ENCODE data around the gene GDPD4. TPM values are rescaled to one million over a fixed set of nuclear protein-coding genes. Genes with fewer than 3 reads are reported as not detected.

Gene GDPD4
- total RNA-seq, 1 donor from 2014 or later, result not detected

GRCh38 chr11:77186302-77186701, 115.2 kb downstream of the GDPD4 start:
- H3K9me3 Mint-ChIP-seq (ENCODE audit: unreplicated experiment), result no peaks in the 10 kb centered on the region
- no peaks in the 10 kb centered on the region for H3K4me1 Mint-ChIP-seq (ENCODE audit: unreplicated experiment)
- no peak overlapping the region for H3K27ac Mint-ChIP-seq (ENCODE audit: unreplicated experiment)
- H3K4me3 Mint-ChIP-seq (ENCODE audit: unreplicated experiment), result no peak overlapping the region
- peaks cover 8% of the 10 kb centered on the region for H3K36me3 Mint-ChIP-seq (ENCODE audit: low read depth, unreplicated experiment)
- DNase-seq (ENCODE audit: low spot score), result no peak
- peaks cover 7% of the 10 kb centered on the region for H3K27me3 Mint-ChIP-seq (ENCODE audit: unreplicated experiment)
- no peak for TF ChIP-seq CTCF (IDR thresholded peaks at IDR 0.05; ENCODE audit: unreplicated experiment)

DNA sequence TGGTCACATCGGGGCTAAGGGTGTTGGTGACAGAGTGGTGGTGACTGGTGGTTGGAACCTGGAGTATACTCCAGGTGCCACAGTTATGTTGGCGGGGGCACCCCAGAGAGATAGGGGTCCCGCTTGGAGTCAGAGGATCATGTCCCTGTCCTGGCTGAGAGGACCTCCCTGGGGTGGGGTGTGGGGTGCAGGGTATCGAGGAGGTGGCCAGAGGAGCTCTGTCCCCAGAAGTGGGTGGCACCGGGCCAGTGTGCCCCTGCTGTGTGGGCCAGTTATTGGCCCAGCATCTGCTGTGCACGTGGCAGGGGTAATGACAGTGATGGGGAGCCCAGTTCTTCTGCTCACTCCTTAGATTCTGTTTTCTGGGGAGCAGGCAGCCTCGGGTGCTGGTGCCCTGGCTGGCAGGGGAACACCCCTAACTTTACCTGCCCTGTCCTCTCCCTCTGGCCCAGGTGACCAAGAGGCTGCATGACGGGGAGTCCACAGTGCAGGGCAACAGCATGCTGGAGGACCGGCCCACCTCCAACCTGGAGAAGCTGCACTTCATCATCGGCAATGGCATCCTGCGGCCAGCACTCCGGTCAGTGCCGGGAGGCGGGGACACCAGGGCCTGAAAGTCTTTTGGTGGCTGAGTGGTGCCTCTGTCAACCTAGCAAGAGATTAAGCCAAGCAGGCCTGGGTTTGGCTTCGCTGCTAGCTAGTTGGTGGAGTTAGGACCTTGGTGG, 117.2 kb downstream of the GDPD4 start:
- Mint-ChIP-seq H3K27ac (ENCODE audit: unreplicated experiment) (no peak overlapping the region), H3K9me3 (ENCODE audit: unreplicated experiment) (no peaks in the 10 kb centered on the region), H3K36me3 (ENCODE audit: low read depth, unreplicated experiment) (peaks cover 11% of the 10 kb centered on the region), H3K4me3 (ENCODE audit: unreplicated experiment) (no peak overlapping the region), H3K4me1 (ENCODE audit: unreplicated experiment) (no peaks in the 10 kb centered on the region), H3K27me3 (ENCODE audit: unreplicated experiment) (peaks cover 7% of the 10 kb centered on the region)
- no peak for DNase-seq (ENCODE audit: low spot score)
- TF ChIP-seq CTCF (IDR thresholded peaks at IDR 0.05; ENCODE audit: unreplicated experiment), result no peak

DNA sequence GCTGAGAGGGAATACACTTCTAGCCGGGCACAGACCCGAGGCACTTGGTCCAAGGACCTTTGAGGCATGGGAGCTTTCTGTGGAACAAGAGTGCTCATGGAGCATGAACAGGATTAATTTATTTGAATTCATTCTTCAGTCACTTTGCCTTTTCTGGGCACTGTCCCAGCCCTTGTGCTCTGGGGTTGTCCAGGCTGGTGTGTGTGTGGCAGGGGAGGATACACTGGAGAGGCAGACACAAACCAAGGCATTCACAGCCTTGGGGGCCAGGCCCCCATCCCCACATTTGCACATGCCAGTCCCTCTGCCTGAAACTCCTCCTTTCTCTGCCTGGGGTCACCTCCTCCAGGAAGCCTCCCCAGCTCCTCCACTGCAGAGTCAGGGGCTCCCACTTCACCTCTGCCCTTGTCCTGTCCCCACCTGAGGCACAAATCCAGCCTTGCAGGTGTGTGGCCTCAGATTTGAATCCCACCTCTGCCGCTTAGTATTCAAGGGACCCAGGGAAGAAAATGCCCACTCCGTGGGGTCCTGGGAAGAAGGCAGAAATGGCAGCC, 118.0 kb downstream of the GDPD4 start:
- no peak for TF ChIP-seq CTCF (IDR thresholded peaks at IDR 0.05; ENCODE audit: unreplicated experiment)
- DNase-seq (ENCODE audit: low spot score), result no peak
- Mint-ChIP-seq H3K4me3 (ENCODE audit: unreplicated experiment) (no peak overlapping the region), H3K27ac (ENCODE audit: unreplicated experiment) (no peak overlapping the region), H3K36me3 (ENCODE audit: low read depth, unreplicated experiment) (peaks cover 12% of the 10 kb centered on the region), H3K4me1 (ENCODE audit: unreplicated experiment) (no peaks in the 10 kb centered on the region), H3K9me3 (ENCODE audit: unreplicated experiment) (no peaks in the 10 kb centered on the region), H3K27me3 (ENCODE audit: unreplicated experiment) (peaks cover 8% of the 10 kb centered on the region)

DNA sequence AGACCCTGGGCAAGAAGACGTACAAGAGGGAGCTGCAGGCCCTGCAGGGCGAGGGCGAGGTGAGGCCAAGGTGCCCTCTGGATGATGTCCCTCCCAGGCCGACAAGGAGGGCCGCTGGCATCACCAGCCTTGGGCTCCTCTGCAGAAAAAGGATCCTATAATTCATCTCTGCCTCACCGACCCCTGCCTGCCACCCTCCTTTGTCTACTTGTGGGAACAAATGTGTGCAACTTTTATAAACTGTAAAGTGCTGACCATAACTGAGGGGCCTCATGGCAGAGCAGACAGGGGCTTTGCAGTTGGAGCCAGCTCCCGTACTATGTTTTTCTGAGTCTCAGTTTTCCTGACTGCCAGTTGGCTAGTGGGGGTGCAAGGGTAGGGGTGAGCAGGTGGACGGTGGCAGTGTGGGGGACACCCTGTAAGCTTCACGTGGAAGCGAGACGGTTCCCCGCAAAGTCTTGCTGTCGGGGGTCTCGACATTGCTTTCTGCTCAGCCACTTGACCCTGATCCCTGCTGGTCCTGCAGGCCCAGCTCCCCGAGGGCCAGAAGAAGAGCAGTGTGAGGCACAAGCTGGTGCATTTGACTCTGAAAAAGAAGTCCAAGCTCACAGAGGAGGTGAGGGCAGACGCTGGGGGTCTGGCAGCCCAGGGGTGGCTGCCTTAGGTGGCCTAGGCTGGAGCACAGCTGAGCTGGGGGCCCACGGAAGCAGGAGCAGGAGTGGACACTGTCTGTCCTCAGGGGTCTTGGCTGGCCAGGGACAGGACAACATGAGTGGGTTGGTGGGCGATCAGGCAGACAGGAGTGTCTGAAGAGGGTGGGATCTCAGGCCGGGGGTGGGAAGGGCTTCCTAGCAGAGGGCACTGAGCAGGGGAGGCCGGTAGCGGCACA, 118.7 kb downstream of the GDPD4 start:
- DNase-seq (ENCODE audit: low spot score), result no peak
- no peak for TF ChIP-seq CTCF (IDR thresholded peaks at IDR 0.05; ENCODE audit: unreplicated experiment)
- peaks cover 4% of the 10 kb centered on the region for H3K27me3 Mint-ChIP-seq (ENCODE audit: unreplicated experiment)
- peaks cover 19% of the 10 kb centered on the region for H3K36me3 Mint-ChIP-seq (ENCODE audit: low read depth, unreplicated experiment)
- H3K4me1 Mint-ChIP-seq (ENCODE audit: unreplicated experiment), result no peaks in the 10 kb centered on the region
- H3K27ac Mint-ChIP-seq (ENCODE audit: unreplicated experiment), result no peak overlapping the region
- H3K4me3 Mint-ChIP-seq (ENCODE audit: unreplicated experiment), result no peak overlapping the region
- no peaks in the 10 kb centered on the region for H3K9me3 Mint-ChIP-seq (ENCODE audit: unreplicated experiment)
